Neural cell (in vitro differentiated cells): ENCODE measurements around the gene NMU. TPM values are rescaled to one million over a fixed set of nuclear protein-coding genes. Genes with fewer than 3 reads are reported as not detected.

Source experiments
- H2AFZ ChIP-seq: fragments of 200-600, 300-800 bp; sonication (generic), shearing (Covaris generic); 2 replicates; pipeline ENCODE4 v1.6.0; 2014; ENCODE audit warnings: low read depth, mild to moderate bottlenecking, antibody characterized with exemption, low read length, moderate library complexity
- H3F3A ChIP-seq: fragments of 200-600 bp; shearing (Covaris generic); 2 replicates; pipeline ENCODE4 v1.6.1; 2016; ENCODE audit warnings: mild to moderate bottlenecking, moderate library complexity, mixed read lengths, antibody characterized with exemption, low read length; ENCODE audit not compliant: insufficient read depth, poor library complexity, severe bottlenecking
- H3K27ac ChIP-seq: fragments of 200-600, 300-800 bp; sonication (generic), shearing (Covaris generic); 2 replicates; pipeline ENCODE4 v1.5.1; 2014; ENCODE audit warnings: mild to moderate bottlenecking, low read length, moderate library complexity
- H3K27me3 ChIP-seq: fragments of 300-800, 200-600 bp; sonication (generic), shearing (Covaris generic); 2 replicates; pipeline ENCODE4 v1.6.0; 2014; ENCODE audit warnings: mild to moderate bottlenecking, low read depth, low read length, moderate library complexity; ENCODE audit not compliant: insufficient read depth
- H3K36me3 ChIP-seq: fragments of 300-800, 200-600 bp; sonication (generic), shearing (Covaris generic); 2 replicates; pipeline ENCODE4 v1.5.1; 2014; ENCODE audit warnings: mild to moderate bottlenecking, antibody characterized with exemption, low read length, moderate library complexity; ENCODE audit not compliant: insufficient read depth
- H3K4me2 ChIP-seq: fragments of 300-800, 200-600 bp; sonication (generic), shearing (Covaris generic); 2 replicates; pipeline ENCODE4 v1.6.0; 2014; ENCODE audit warnings: mild to moderate bottlenecking, low read length
- H3K4me3 ChIP-seq: fragments of 300-800, 200-600 bp; sonication (generic), shearing (Covaris generic); 2 replicates; pipeline ENCODE4 v1.5.1; 2014; ENCODE audit warnings: mild to moderate bottlenecking, low read length, moderate library complexity
- H3K79me2 ChIP-seq: fragments of 200-600 bp; shearing (Covaris generic); replicated peaks from 2 replicates; pipeline ENCODE4 v1.6.0; 2014; ENCODE audit warnings: mild to moderate bottlenecking, low read length, moderate library complexity; ENCODE audit not compliant: insufficient read depth
- H3K9ac ChIP-seq: fragments of 300-800, 200-600 bp; sonication (generic), shearing (Covaris generic); 2 replicates; pipeline ENCODE4 v1.6.1; 2016; ENCODE audit warnings: mild to moderate bottlenecking, low read length, mixed read lengths
- H3K9me2 ChIP-seq: fragments of 200-600 bp; shearing (Covaris generic); 2 replicates; pipeline ENCODE4 v1.6.1; 2016; ENCODE audit warnings: mild to moderate bottlenecking, low read length, mixed read lengths; ENCODE audit not compliant: insufficient read depth
- H3K9me3 ChIP-seq: fragments of 200-600, 300-800 bp; sonication (generic), shearing (Covaris generic); 2 replicates; pipeline ENCODE4 v1.6.1; 2016; ENCODE audit warnings: mild to moderate bottlenecking, mixed run types, low read length, moderate library complexity, mixed read lengths
- H4K20me1 ChIP-seq: fragments of 200-600 bp; shearing (Covaris generic); 2 replicates; pipeline ENCODE4 v1.6.1; 2016; ENCODE audit warnings: mild to moderate bottlenecking, mixed run types; ENCODE audit not compliant: insufficient read depth
- EP300 ChIP-seq: fragments of 450-650 bp; conservative IDR thresholded peaks from 2 replicates; pipeline ENCODE4 v1.6.1; 2014; ENCODE audit warnings: antibody characterized with exemption, mild to moderate bottlenecking, moderate library complexity; ENCODE audit not compliant: poor library complexity, severe bottlenecking
- EZH2 ChIP-seq: fragments of 200-600, 300-800 bp; shearing (Covaris generic), sonication (generic); IDR thresholded peaks from 2 replicates; pipeline ENCODE4 v1.6.1; 2014; ENCODE audit warnings: antibody characterized with exemption, low read length, borderline replicate concordance, mild to moderate bottlenecking; ENCODE audit not compliant: insufficient read depth, poor library complexity, severe bottlenecking
- MXI1 ChIP-seq: fragments of 450-650 bp; conservative IDR thresholded peaks from 2 replicates; pipeline ENCODE4 v1.6.1; 2014; ENCODE audit warnings: antibody characterized with exemption, mild to moderate bottlenecking; ENCODE audit not compliant: poor library complexity, severe bottlenecking
- POLR2AphosphoS5 ChIP-seq: IDR thresholded peaks from 2 replicates; pipeline ENCODE4 v1.6.1; 2012
- RAD21 ChIP-seq: fragments of 450-650 bp; conservative IDR thresholded peaks from 2 replicates; pipeline ENCODE4 v1.6.1; 2014; ENCODE audit warnings: antibody characterized with exemption, mild to moderate bottlenecking, moderate library complexity
- SMC3 ChIP-seq: fragments of 450-650 bp; conservative IDR thresholded peaks from 2 replicates; pipeline ENCODE4 v1.6.1; 2014; ENCODE audit warnings: antibody characterized with exemption, mild to moderate bottlenecking, moderate library complexity; ENCODE audit not compliant: poor library complexity
- TAF1 ChIP-seq: IDR thresholded peaks from 2 replicates; pipeline ENCODE4 v1.6.1; 2012; ENCODE audit warnings: low read depth
- polyA plus RNA-seq: library from polyadenylated mRNA; depleted of rRNA; stranded (reverse); fragments of >200 nt; gene quantifications from 2 replicates; pipeline ENCODE4 v1.2.3, GENCODE V29; 2014
- TF ChIP-seq, protein P1 (sequence below): IDR thresholded peaks from 2 replicates; pipeline ENCODE4 v1.6.1; 2012; ENCODE audit warnings: borderline replicate concordance
- TF ChIP-seq, protein P2 (sequence below): fragments of 450-650 bp; IDR thresholded peaks from 2 replicates; pipeline ENCODE4 v1.5.1; 2014; ENCODE audit warnings: antibody characterized with exemption, mild to moderate bottlenecking, moderate library complexity; ENCODE audit not compliant: poor library complexity, severe bottlenecking

Gene NMU
- polyA plus RNA-seq, 1 donor from 2014 or later: 47.2 TPM

DNA sequence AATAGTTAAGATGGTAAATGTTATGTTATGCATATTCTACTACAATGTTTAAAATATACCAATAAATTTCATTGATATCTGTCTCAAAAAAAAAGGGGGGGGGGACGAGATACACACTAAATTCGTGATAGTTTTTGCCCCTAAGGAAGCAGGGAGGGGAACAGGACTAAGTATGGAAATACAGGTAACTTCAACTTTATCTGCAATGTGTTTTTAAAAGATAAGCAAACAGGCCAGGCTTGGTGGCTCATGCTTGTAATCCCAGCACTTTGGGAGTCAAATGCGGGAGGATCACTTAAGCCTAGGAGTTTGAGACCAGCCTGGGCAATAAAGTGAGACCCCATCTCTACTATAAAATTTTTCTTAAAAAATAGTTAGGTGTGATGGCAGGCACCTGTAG is 76.0 kb downstream of the NMU start:
- Histone ChIP-seq H2AFZ (no peak overlapping the region), H3K27me3 (no peaks in the 10 kb centered on the region), H3K4me3 (no peak overlapping the region), H3K9me2 (no peaks in the 10 kb centered on the region), H4K20me1 (no peaks in the 10 kb centered on the region), H3K27ac (no peak overlapping the region), H3F3A (no peaks in the 10 kb centered on the region), H3K79me2 (no peaks in the 10 kb centered on the region), H3K4me2 (no peak overlapping the region), H3K36me3 (no peaks in the 10 kb centered on the region), H3K9me3 (no peaks in the 10 kb centered on the region), H3K9ac (no peak overlapping the region)
- TF ChIP-seq EZH2 (no peak), SMC3 (no peak), TAF1 (no peak), RAD21 (no peak), POLR2AphosphoS5 (no peak), MXI1 (no peak), EP300 (no peak)
- TF ChIP-seq, protein P1, sequence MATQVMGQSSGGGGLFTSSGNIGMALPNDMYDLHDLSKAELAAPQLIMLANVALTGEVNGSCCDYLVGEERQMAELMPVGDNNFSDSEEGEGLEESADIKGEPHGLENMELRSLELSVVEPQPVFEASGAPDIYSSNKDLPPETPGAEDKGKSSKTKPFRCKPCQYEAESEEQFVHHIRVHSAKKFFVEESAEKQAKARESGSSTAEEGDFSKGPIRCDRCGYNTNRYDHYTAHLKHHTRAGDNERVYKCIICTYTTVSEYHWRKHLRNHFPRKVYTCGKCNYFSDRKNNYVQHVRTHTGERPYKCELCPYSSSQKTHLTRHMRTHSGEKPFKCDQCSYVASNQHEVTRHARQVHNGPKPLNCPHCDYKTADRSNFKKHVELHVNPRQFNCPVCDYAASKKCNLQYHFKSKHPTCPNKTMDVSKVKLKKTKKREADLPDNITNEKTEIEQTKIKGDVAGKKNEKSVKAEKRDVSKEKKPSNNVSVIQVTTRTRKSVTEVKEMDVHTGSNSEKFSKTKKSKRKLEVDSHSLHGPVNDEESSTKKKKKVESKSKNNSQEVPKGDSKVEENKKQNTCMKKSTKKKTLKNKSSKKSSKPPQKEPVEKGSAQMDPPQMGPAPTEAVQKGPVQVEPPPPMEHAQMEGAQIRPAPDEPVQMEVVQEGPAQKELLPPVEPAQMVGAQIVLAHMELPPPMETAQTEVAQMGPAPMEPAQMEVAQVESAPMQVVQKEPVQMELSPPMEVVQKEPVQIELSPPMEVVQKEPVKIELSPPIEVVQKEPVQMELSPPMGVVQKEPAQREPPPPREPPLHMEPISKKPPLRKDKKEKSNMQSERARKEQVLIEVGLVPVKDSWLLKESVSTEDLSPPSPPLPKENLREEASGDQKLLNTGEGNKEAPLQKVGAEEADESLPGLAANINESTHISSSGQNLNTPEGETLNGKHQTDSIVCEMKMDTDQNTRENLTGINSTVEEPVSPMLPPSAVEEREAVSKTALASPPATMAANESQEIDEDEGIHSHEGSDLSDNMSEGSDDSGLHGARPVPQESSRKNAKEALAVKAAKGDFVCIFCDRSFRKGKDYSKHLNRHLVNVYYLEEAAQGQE: no peak
- TF ChIP-seq, protein P2, sequence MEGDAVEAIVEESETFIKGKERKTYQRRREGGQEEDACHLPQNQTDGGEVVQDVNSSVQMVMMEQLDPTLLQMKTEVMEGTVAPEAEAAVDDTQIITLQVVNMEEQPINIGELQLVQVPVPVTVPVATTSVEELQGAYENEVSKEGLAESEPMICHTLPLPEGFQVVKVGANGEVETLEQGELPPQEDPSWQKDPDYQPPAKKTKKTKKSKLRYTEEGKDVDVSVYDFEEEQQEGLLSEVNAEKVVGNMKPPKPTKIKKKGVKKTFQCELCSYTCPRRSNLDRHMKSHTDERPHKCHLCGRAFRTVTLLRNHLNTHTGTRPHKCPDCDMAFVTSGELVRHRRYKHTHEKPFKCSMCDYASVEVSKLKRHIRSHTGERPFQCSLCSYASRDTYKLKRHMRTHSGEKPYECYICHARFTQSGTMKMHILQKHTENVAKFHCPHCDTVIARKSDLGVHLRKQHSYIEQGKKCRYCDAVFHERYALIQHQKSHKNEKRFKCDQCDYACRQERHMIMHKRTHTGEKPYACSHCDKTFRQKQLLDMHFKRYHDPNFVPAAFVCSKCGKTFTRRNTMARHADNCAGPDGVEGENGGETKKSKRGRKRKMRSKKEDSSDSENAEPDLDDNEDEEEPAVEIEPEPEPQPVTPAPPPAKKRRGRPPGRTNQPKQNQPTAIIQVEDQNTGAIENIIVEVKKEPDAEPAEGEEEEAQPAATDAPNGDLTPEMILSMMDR: no peak

DNA sequence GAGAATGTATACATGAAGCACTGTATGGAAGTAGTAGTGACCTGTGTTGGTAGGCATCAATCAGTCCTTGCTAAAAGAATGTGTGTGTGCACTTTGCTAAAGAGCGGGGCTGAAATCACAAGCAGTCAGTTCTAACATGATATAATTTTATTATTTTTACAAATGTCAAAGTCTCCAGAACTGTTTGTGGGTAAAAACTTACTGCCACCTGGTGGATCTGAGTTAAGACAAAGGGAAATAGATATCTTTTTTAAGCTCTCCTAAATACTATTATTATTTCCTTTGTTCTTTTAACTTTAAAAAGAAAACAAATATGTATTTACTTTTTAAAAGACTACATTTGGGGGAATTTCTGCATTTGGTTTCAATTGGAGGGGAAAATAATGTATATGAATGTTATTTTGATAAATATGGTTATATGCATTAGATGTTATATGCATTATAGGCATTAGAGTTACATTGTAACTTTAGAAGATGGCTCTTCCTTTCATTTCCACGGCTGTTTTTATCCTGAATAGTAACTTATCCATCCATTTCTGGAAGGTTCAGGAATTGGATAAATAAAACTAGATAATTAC is 81.6 kb downstream of the NMU start:
- no peak overlapping the region for H3K4me2 ChIP-seq
- no peaks in the 10 kb centered on the region for H3F3A ChIP-seq
- H3K27me3 ChIP-seq: no peaks in the 10 kb centered on the region
- H3K9ac ChIP-seq: no peak overlapping the region
- no peaks in the 10 kb centered on the region for H3K36me3 ChIP-seq
- TF ChIP-seq SMC3: peak; percentile 58
- peak; percentile 54 for TF ChIP-seq RAD21
- TF ChIP-seq TAF1: no peak
- TF ChIP-seq POLR2AphosphoS5: no peak
- TF ChIP-seq EZH2: no peak
- TF ChIP-seq, protein P2: peak; percentile 48
- no peaks in the 10 kb centered on the region for H3K79me2 ChIP-seq
- H3K4me3 ChIP-seq: no peak overlapping the region
- no peaks in the 10 kb centered on the region for H4K20me1 ChIP-seq
- H3K27ac ChIP-seq: no peak overlapping the region
- H3K9me2 ChIP-seq: no peaks in the 10 kb centered on the region
- H2AFZ ChIP-seq: no peak overlapping the region
- H3K9me3 ChIP-seq: no peaks in the 10 kb centered on the region
